ENCODE measurements around the gene TTC21B.

Gene TTC21B

DNA sequence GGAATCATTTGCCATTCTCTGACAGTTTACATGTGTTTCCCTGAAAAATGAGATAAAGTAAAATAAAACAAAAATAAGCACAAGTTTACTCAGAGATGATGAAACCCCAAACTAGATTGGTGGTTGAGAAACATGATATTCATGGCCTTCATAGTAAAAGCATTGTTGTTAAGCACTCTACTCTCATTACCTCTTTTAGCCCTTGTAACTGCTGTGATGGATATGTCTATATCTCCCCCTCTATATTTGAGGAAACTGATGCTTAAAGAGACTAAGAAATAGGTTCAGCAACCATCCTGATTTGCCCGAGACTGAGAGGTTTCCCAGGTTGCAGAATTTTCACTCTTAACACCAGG is 125.7 kb downstream of the TTC21B start:
- no peak for DNase-seq

DNA sequence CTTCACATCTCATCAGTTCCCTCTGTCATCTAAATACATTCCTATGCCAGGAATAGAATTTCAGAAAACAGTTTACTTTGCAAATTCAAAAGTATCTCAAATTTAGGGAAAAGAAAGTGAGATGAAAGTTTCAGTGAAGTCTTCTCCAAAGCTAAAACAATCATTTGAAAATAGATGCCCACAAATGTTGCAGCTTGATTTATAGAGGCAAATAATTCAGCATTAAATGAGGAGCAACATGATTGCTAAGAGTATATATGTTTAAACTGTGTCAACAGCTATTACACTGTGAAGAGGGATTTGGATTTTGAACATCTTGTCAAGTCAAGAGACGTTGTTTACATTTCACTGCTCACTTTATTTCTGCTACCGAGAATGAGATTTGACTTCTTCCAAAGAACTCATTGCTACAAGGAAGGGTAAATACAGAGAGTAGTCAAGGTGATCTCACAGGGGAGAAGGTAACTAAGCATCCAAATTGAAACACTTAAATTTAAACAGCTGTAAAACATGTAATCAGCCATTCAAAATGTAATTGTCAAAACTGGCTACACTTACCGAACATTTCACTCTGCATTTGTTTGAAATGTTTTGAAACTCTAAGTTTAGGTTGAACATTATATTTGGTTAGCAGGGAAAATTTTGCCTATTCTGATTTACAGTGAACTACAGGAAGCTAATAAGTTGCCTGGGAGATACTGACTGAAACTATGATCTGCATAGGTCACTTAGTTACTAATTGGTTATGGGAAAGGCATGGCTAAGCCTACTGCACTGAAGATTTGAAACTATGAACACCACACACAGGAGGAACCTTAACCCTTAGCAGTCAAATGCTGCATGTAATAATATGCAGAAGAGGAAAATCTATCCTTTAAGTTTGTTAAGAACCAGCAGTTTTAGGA is 126.3 kb downstream of the TTC21B start:
- no peak for DNase-seq

DNA sequence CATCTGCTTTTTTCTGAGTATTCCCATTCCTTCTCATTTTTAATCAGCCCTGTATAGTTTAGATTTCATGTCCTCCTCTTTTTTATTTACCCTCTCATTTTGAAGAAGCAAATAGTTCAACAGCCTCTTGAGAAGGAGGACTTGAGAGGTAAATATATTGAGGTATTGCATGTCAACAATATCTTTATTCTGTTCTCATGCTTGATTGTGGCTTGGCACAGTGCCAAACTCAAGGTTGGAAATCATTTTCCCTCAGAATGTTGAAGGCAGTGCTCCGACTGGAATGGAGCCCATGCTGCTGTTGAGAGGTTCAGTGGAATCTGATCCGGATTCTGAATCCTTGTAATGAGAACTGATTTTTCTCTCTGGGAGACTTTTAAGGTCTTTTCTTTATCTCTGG is 128.5 kb downstream of the TTC21B start:
- no peak for DNase-seq

All from amniotic stem cell (primary cell).